Activated CD4-positive, alpha-beta T cell treated with anti-CD3 and anti-CD28 coated beads, Interleukin-2, amount 50 U/mL, for 16 hours (primary cell): ENCODE measurements around the gene TICAM1.
"Not testable (repeated sequence)": the region's sequence is repeated elsewhere in the genome, so short reads cannot be mapped to it uniquely, and the experiment has no call there.

Experiments used
- DNase-seq: peaks from one replicate; pipeline ENCODE4 v3.0.0-alpha.2; 2020

Gene TICAM1

GRCh38 chr19:4844348-4845179 is 13.1 kb upstream of the TICAM1 start:
- DNase-seq = no peak

- DNase-seq = no peak
Measured at GRCh38 chr19:4843647-4843965, 12.1 kb upstream of the TICAM1 start.

GRCh38 chr19:4839192-4839591 is 7.7 kb upstream of the TICAM1 start:
- DNase-seq = no peak

DNA sequence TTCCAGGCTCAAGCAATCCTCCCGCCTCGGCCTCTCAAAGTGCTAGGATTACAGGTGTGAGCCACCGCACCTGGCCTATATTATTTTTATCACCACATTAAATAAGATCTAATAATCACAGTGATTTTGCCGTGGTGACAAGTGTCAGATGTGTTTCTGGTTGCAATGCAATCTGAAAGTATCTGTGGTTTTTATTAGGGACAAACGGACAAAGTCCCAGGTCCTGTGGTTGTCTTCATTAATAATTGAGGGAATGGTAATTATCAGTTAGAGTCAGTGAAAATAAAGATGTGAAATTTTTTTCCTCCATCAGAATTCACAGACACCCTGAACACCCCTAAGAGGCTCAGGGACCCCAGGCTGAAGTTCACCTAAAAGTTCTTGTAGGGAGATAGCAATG is 1.3 kb upstream of the TICAM1 start:
- DNase-seq = no peak

DNA sequence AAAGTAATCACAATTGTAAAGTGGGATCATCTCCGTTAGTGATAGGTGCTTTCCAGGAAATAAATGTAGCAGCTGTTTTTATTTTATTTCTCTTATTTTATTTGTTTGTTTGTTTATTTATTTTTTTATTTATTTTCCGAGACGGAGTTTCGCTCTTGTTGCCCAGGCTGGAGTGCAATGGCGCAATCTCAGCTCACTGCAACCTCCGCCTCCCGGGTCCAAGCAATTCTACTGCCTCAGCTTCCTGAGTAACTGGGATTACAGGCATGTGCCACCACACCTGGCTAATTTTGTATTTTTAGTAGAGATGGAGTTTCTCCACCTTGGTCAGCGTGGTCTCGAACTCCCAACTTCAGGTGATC is 448 bp upstream of the TICAM1 start:
- DNase-seq = not testable (repeated sequence)

- no peak for DNase-seq
Measured at GRCh38 chr19:4830768-4831265, 695 bp downstream of the TICAM1 start.

GRCh38 chr19:4830332-4830731 is 1.2 kb downstream of the TICAM1 start:
- DNase-seq = no peak

DNA sequence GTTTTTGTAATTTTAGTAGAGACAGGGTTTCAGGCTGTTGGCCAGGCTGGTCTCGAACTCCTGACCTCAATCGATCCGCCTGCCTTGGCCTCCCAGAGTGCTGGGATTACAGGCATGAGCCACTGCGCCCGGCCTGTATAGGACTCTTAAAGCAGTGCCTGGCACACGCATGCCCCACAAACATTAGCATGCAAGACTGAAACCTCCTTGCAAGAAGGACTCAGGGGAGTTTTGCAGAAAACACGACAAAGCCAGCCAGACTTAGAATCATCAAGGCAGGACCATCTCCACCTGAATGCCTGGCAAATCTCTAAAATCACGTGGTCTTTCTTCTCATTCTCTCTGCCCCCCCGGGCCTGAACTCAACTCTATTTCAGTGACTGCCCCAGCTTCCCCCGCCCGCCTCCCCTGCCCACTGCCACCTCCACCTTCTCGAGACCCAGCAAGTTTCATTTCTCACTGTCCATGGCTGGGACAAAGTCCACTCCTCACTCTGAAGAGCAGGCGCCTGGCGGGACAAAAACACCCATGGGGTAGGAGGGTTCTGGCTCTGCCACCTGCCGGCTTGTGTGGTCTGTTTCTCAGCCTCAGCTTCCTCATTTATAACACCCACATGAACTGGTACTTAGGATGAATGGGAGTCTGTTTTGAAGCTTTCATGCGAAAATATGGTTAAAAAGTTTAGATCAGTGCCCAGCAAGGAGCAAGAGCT is 2.4 kb downstream of the TICAM1 start:
- no peak for DNase-seq

GRCh38 chr19:4823577-4823976 is 7.9 kb downstream of the TICAM1 start:
- no peak for DNase-seq

GRCh38 chr19:4822354-4822753 is 9.2 kb downstream of the TICAM1 start:
- not testable (repeated sequence) for DNase-seq

GRCh38 chr19:4821265-4821664 is 10.2 kb downstream of the TICAM1 start:
- no peak for DNase-seq

GRCh38 chr19:4817467-4818277 is 13.8 kb downstream of the TICAM1 start:
- DNase-seq = no peak

- no peak for DNase-seq
Measured at GRCh38 chr19:4816950-4817278, 14.6 kb downstream of the TICAM1 start.

GRCh38 chr19:4816202-4816949 is 15.1 kb downstream of the TICAM1 start:
- no peak for DNase-seq

DNA sequence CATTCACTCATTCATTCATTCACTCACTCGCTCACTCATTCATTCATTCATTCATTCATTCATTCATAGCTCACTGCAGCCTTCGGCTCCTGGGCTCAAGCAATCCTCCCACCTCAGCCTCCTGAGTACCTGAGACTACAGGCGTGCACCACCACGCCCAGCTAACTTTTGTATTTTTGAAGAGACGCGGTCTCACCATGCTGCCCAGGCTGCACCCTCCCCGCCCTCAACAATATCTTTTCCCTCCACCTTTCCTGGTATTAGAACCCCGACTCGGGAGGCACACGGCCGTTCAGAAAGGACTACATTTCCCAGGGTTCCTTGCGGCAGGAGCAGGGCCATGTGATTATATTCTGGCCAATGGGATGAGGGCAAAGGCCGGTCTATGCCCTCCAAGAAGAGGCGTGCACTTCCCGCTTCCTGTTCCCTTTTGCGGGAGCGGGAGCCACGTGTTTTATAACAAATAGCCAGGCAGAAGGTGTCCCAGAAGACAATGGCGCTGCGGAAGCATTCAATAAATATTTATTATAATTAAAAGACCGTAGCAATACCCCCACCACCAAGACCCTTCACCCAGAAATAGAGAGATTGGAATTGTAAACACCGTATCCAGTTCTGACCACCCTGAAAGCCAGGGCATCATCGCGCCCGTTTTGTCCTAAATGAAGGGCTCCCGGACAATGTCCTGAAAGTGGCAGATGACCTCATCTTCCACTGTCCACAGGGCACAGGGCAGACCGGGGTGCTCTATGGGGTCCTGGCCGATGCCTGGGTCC is 15.9 kb downstream of the TICAM1 start:
- peak; percentile 91 for DNase-seq

DNA sequence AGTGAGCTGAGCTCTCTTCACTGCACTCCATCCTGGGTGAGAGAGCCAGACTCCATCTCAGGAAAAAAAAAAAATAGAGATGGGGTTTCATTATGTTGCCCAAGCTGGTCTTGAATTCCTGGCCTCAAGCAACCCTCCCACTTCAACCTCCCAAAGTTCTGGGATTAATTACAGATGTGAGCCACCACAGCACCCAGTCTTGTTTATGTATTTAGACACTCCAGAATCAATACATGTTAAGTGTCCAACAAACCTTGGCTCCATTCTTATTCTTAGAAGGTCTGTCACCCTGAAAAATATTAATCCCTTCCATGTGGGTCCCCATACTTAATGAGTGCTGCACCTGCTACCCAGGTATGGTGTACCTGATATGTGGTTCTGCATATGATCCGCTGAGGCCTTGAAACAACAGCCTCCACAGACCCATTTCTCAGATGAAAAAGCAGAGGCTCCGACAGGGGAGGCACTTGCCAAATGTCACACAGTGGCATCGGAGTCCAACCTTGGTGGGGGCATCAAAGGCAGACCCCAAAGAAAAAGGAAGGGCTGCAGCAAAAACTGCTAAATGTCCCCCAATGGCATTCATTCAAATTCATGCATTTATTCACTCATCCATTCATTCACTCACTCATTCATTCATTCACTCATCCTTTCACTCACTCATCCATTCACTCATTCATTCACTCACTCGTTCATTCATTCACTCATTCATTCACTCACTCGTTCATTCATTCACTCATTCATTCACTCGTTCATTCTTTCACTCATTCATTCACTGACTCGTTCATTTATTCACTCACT is 16.7 kb downstream of the TICAM1 start:
- DNase-seq = no peak

- peak; percentile 89 for DNase-seq
Measured at GRCh38 chr19:4811328-4812131, 20.0 kb downstream of the TICAM1 start.

GRCh38 chr19:4807188-4807587 is 24.3 kb downstream of the TICAM1 start:
- DNase-seq = no peak

- no peak for DNase-seq
Measured at GRCh38 chr19:4806384-4806783, 25.1 kb downstream of the TICAM1 start.

GRCh38 chr19:4805140-4805539 is 26.4 kb downstream of the TICAM1 start:
- DNase-seq = not testable (repeated sequence)
